DMS114 treated with DMSO at 0.1 percent for 48 hours (cell line): ENCODE data around the gene PAX2.

Source experiments
- DNase-seq: peaks from one replicate; lab custom pipeline; 2025; ENCODE audit not compliant: unreplicated experiment; lab: John Stamatoyannopoulos, UW

Gene PAX2

DNA sequence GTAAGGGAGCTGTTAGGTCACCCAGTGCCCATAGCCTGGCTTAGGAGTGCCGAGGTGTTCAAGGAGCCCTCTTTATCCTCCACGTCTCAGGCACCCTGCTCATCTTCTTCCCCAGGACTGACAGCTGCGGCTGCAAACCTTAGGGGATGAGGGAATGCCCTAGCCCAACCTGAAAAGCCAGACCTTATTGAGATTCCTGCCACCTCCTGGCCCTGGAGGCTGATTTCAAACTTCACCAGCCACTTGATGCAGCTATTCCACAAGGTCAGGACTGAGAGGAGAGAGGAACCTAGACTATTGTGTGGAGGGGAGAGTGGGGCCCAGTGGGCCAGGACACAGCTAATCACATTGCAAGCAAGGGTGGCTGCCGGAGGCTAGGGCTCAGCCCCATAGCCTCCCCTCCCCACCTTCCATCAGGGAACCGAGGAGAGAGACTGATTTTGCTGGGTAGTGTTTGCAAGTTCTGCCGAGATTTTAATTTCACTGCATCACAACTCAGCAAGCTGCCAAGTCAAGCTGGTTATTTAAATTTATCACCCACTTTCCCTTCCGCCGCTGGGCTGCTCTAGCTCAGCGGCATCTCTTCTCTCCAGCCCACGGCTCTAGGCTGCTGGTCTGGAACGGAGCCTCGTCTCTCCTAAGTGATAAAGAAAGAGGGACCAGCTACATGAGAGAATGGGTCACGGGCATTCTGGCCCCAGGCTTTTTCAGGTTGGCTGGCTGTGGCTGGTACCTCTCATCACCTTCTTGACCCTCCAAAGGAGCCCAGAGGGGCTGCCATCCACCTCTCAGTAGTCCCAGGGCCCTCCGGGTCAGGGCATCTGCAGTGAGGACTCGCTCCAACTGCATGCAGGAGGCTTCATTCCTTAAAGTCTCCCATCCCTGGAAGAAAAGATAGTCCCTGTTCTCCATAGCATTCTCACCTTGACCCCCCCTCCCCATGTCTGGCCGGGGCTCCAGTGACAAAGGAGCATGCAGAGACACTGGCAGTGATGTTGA is 66.7 kb downstream of the PAX2 start:
- DNase-seq, result no peak

GRCh38 chr10:100812978-100813377 is 67.6 kb downstream of the PAX2 start:
- peak; percentile 14 for DNase-seq

DNA sequence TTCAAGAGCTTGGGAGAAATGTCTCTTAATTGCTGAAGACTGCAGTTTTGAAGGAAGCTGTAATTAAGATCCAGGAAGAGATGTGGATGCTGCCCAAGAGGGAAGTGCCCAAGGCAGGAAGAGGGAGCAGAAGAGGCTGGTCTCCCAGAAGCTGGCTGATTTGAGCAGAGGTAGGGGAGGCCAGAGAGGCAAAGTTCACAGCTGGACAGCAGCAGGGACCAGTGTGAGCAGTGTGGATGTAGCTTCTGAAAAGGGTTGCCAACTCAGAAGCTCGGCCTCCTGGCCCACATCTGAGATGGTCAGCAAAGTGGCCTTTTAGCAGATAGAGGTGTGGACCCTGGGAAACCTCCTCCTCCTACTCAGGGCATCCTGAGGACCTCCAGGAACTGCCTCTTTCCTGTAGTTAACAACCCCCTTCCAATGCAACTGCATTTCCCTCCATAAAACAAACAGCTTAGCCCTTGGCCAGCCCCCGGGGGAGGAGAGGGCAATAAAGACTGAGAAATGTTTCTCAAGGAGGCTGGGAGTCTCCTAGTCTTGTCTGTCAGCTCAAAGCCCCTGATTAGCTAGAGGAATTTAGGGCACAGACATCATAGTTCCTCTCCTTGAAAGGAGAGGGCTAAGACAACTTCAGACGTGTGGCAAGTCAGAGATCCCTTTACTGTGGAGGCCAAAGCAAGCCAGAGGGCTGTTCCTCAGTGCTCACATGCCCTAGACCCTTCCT is 69.5 kb downstream of the PAX2 start:
- DNase-seq, result no peak

DNA sequence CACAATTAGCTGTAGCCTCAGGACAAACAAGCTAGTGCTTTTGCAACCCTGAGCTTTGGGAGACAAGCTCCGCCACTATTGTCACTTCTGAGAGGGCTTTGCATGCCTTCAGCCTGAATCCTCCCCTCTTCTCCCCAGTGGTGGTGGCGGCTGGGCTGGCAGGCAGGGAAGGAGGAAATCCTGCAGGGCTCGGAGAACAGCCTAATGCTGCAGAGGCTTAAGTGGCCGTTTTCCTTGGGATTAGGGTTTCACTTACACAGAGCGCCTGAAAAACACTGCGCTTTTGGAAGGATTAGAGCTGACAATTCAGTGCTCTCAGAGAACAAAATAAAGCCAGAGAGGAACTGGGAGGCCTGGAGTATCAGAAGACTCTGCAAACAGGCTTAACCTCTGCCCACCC is 71.3 kb downstream of the PAX2 start:
- no peak for DNase-seq

- DNase-seq, result no peak
These were observed 72.0 kb downstream of the PAX2 start for GRCh38 chr10:100817268-100817839.

DNA sequence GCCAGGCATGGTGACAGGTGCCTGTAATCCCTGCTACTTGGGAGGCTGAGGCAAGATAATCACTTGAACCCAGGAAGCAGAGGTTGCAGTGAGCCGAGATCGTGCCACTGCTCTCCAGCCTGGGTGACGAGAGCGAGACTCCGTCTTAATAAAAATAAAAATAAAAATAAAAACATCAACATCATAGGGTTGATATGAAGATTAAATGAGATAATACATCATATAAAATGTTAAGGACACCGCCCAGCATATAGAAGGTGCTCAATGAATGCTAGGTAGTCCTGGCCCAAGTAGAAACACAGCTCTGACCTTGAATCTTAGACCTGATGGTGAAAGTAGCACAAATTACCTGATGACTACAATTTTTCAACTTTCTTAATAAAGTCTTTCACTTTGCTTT is 74.0 kb downstream of the PAX2 start:
- DNase-seq, result no peak

GRCh38 chr10:100823194-100823593 is 77.8 kb downstream of the PAX2 start:
- DNase-seq, result no peak

- no peak for DNase-seq
These were observed 79.5 kb downstream of the PAX2 start for GRCh38 chr10:100824886-100825285.

- no peak for DNase-seq
These were observed 80.0 kb downstream of the PAX2 start for GRCh38 chr10:100825325-100825875.

DNA sequence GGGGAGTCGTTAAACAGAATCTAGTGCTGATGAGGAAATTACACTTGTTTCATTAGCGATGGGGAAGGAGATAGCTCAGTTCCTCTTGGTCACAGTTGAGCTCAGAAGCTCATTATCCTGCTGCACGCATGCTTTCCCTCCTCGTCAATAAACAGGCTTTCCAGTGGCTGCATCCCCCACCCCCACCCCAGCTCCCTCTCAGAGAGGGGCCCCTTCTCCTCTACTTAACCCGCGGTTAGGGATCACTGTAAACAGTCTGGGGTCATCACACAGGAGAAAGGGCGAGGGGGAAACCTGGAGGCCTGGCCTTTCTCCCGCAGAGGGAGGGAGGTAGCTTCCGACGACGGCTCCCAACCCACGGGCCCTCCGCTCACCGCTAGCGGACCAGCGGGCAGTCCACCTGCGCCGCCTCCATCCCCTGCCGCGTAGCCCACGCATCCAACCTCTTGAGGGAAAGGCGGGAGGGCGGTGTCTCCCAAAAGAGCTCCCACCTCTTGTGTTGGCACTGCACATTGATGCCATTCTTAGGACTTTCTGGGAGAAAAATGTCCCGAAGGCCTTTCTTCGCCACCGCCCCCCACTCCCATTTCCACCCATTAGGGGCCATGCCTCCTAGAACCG is 80.8 kb downstream of the PAX2 start:
- no peak for DNase-seq

- DNase-seq, result no peak
These were observed 81.2 kb downstream of the PAX2 start for GRCh38 chr10:100826661-100826982.

- peak; percentile 9 for DNase-seq
These were observed 81.8 kb downstream of the PAX2 start for GRCh38 chr10:100826983-100827818.

- DNase-seq, result no peak
These were observed 82.7 kb downstream of the PAX2 start for GRCh38 chr10:100827819-100828737.

- peak; percentile 12 for DNase-seq
These were observed 83.3 kb downstream of the PAX2 start for GRCh38 chr10:100828738-100829096.

DNA sequence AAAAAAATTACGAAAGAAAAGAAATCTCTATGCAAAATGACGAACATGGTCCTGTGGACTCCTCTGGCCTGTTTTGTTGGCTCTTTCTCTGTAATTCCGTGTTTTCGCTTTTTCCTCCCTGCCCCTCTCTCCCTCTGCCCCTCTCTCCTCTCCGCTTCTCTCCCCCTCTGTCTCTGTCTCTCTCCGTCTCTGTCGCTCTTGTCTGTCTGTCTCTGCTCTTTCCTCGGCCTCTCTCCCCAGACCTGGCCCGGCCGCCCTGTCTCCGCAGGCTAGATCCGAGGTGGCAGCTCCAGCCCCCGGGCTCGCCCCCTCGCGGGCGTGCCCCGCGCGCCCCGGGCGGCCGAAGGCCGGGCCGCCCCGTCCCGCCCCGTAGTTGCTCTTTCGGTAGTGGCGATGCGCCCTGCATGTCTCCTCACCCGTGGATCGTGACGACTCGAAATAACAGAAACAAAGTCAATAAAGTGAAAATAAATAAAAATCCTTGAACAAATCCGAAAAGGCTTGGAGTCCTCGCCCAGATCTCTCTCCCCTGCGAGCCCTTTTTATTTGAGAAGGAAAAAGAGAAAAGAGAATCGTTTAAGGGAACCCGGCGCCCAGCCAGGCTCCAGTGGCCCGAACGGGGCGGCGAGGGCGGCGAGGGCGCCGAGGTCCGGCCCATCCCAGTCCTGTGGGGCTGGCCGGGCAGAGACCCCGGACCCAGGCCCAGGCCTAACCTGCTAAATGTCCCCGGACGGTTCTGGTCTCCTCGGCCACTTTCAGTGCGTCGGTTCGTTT is 83.9 kb downstream of the PAX2 start:
- DNase-seq, result no peak

- no peak for DNase-seq
These were observed 84.7 kb downstream of the PAX2 start for GRCh38 chr10:100829933-100830727.

DNA sequence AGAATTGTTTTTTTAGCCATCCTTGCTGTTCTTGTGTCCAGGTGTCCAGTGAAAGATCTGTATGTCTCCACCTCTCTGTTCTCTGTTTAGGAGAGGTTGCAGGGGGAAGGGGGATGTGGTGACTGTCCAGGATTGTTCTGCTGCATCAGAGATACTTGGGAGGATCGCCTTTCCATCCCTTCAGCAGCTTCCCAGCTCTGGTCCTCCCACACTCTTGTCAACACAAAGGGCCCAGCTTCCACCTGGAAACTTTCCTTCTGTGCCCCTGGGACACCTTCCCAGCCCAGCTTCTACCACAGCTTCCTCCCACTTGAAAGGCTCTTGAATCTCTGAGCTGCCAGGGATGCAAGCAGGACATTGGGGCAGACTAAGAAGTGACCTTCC is 85.3 kb downstream of the PAX2 start:
- no peak for DNase-seq

- DNase-seq, result no peak
These were observed 86.4 kb downstream of the PAX2 start for GRCh38 chr10:100831742-100832141.
